T-helper 2 cell (primary cell): ENCODE measurements around the gene PAGE4.

Source experiments
- DNase-seq, 5 experiments: peaks; one replicate each; pipeline versions ENCODE4 v3.0.0 to v3.0.0-alpha.2; 2012 to 2022

The PAGE4 gene

GRCh38 chrX:49876750-49877149 is 47.6 kb downstream of the PAGE4 start:
- peak in 2 of 5 experiments; percentile 1 to 47 for DNase-seq

- DNase-seq = no peak
These were observed 48.4 kb downstream of the PAGE4 start for GRCh38 chrX:49877397-49878101.

GRCh38 chrX:49878128-49878833 is 49.2 kb downstream of the PAGE4 start:
- DNase-seq = no peak

GRCh38 chrX:49878834-49879655 is 49.9 kb downstream of the PAGE4 start, which contains the start of gene USP27X:
TSS of gene USP27X (plus strand) at chrX:49879484. CDS start at chrX:49880308, 824 bp downstream.
- DNase-seq = peak; percentile 51 to 87 (median 75)

- peak in 1 of 5 experiments; percentile 24 for DNase-seq
These were observed 50.7 kb downstream of the PAGE4 start for GRCh38 chrX:49879656-49880277.

- DNase-seq = no peak
These were observed 51.6 kb downstream of the PAGE4 start for GRCh38 chrX:49880668-49881067.
